ENCODE measurements around the gene BIRC6. TPM values are rescaled to one million over a fixed set of nuclear protein-coding genes. Genes with fewer than 3 reads are reported as not detected.

BIRC6 gene
- total RNA-seq, 6 experiments from 2014 or later, result 43.1 to 63.5 (median 47.2) TPM

GRCh38 chr2:32564417-32565035, 207.7 kb downstream of the BIRC6 start:
- ATAC-seq, result no peak
- TF ChIP-seq POLR2A (IDR thresholded peaks at IDR 0.05) (no peak), CTCF (IDR thresholded peaks at IDR 0.05) (no peak)
- Histone ChIP-seq H3K27ac (no peak overlapping the region), H3K27me3 (no peaks in the 10 kb centered on the region), H3K36me3 (peaks cover 0 to 3% (median 0%) of the 10 kb centered on the region in 4 donors), H3K4me3 (no peak overlapping the region), H3K9me3 (no peaks in the 10 kb centered on the region), H3K4me1 (no peaks in the 10 kb centered on the region)
- DNase-seq, result no peak
- intact Hi-C loops (cut with DNase I), result no loop called here
- WGBS (ENCODE audit: insufficient coverage, low coverage, low lambda C conversion rate, missing lambda C conversion rate), result 63% methylated on average over 1 of the region's 2 CpGs

DNA sequence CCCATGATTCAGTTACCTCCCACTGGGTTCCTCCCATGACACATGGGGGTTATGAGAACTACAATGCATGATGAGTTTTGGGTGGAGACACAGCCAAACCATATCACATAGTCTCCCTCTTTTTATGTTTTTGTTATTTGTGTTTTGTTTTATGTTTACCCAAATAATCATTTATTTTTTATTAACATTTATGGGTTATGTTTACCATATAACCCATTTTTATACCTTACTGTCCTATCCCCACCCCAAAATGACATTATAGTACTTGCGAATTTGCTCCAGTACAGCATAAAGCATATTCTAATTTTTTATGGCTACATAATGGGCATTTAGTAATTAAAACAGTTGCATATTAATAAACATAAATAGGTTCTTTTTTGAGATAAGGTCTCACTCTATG, 209.1 kb downstream of the BIRC6 start:
- Histone ChIP-seq H3K9me3 (no peaks in the 10 kb centered on the region), H3K27me3 (no peaks in the 10 kb centered on the region), H3K27ac (no peak overlapping the region), H3K4me3 (no peak overlapping the region), H3K36me3 (peaks cover 0 to 3% (median 0%) of the 10 kb centered on the region in 4 donors), H3K4me1 (no peaks in the 10 kb centered on the region)
- 90% methylated on average over 1 of the region's 1 CpG for WGBS (ENCODE audit: insufficient coverage, low coverage, low lambda C conversion rate, missing lambda C conversion rate)
- TF ChIP-seq CTCF (IDR thresholded peaks at IDR 0.05), result no peak
- no peak for TF ChIP-seq POLR2A (IDR thresholded peaks at IDR 0.05)
- no peak for DNase-seq
- intact Hi-C loops (cut with DNase I), result no loop called here
- ATAC-seq, result no peak

DNA sequence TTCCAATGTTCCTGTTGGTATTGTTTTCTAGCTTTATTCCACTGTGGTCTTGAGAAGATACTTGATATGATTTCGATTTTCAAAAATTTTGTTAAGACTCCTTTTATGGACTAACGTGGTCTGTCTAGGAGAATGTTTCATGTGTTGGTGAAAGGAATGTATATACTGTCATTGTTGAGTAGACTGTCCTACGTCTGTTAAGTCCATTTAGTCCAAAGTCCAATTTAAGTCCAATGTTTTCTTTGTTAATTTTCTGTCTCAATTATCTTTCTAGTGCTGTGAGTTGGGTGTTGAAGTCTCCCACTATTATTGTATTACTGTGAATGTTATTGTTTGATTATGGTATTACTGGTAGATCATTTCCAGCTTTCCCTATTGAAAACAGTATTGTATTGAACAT, 215.2 kb downstream of the BIRC6 start:
- Histone ChIP-seq H3K27ac (no peak overlapping the region), H3K36me3 (peaks cover 0 to 11% (median 2%) of the 10 kb centered on the region in 4 donors), H3K4me1 (no peaks in the 10 kb centered on the region), H3K4me3 (no peak overlapping the region), H3K27me3 (no peaks in the 10 kb centered on the region), H3K9me3 (no peaks in the 10 kb centered on the region)
- WGBS (ENCODE audit: insufficient coverage, low coverage, low lambda C conversion rate, missing lambda C conversion rate), result 76% methylated on average over 3 of the region's 3 CpGs
- no peak for TF ChIP-seq POLR2A (IDR thresholded peaks at IDR 0.05)
- TF ChIP-seq CTCF (IDR thresholded peaks at IDR 0.05), result no peak
- intact Hi-C loops (cut with DNase I), result no loop called here
- DNase-seq, result no peak
- no peak for ATAC-seq

- no peak overlapping the region for H3K4me3 ChIP-seq
- 88% methylated on average over 2 of the region's 2 CpGs for WGBS (ENCODE audit: insufficient coverage, low coverage, low lambda C conversion rate, missing lambda C conversion rate)
- DNase-seq (no peak), ATAC-seq (no peak)
- H3K27ac ChIP-seq, result no peak overlapping the region
- no peaks in the 10 kb centered on the region for H3K27me3 ChIP-seq
- intact Hi-C loops (cut with DNase I), result no loop called here
- H3K9me3 ChIP-seq, result no peaks in the 10 kb centered on the region
- H3K36me3 ChIP-seq, result peaks cover 0 to 11% (median 2%) of the 10 kb centered on the region in 4 donors
- TF ChIP-seq CTCF (IDR thresholded peaks at IDR 0.05), result no peak
- H3K4me1 ChIP-seq, result no peaks in the 10 kb centered on the region
Observed at GRCh38 chr2:32572737-32573136, 215.9 kb downstream of the BIRC6 start.
